Parietal lobe (tissue), 2 donors: ENCODE measurements around the gene ECI1. TPM values are rescaled to one million over a fixed set of nuclear protein-coding genes. Genes with fewer than 3 reads are reported as not detected.

Experiments
- small RNA-seq: library from RNA; depleted of rRNA; stranded (forward); fragments of <200 nt; gene quantifications from one replicate; pipeline ENCODE3, GENCODE V24; 2014; ENCODE audit warnings: low replicate concordance
- total RNA-seq: library from RNA; depleted of rRNA; stranded (reverse); fragments of >200 nt; gene quantifications from one replicate; pipeline ENCODE4 v1.2.3, GENCODE V29; 2014

The ECI1 gene
- total RNA-seq = 16.3 TPM

GRCh38 chr16:2251296-2252111, at the start of gene ECI1:
Gene ECI1 (minus strand): TSS chr16:2251587. CDS start chr16:2251566, 21 bp downstream.

GRCh38 chr16:2267913-2268666, 16.7 kb upstream of the ECI1 start, which contains the start of gene RNPS1:
Gene RNPS1 (minus strand): TSS chr16:2268126. CDS start chr16:2264643, 3,483 bp downstream.

GRCh38 chr16:2236337-2237101, 14.9 kb downstream of the ECI1 start, which contains the start of gene DNASE1L2:
Gene DNASE1L2 (plus strand): TSS chr16:2236444. CDS start chr16:2236817, 373 bp downstream.

GRCh38 chr16:2223221-2223941, 28.0 kb downstream of the ECI1 start, which contains the start of gene E4F1:
Gene E4F1 (plus strand): TSS chr16:2223591. CDS start chr16:2223614, 23 bp downstream.

GRCh38 chr16:2214719-2214968, 36.7 kb downstream of the ECI1 start, which contains the start of gene PGP:
Gene PGP (minus strand): TSS chr16:2214840. CDS start chr16:2214777, 63 bp downstream.

GRCh38 chr16:2210386-2211365, 40.7 kb downstream of the ECI1 start, which contains the start of gene BRICD5:
Gene BRICD5 (minus strand): TSS chr16:2210863. CDS start chr16:2210833, 30 bp downstream.

GRCh38 chr16:2205104-2205966, 46.1 kb downstream of the ECI1 start, which contains the start of gene MLST8:
Gene MLST8 (plus strand): TSS chr16:2205454. CDS start chr16:2206086, 632 bp downstream.

GRCh38 chr16:2196162-2196980, 55.0 kb downstream of the ECI1 start, which contains the start of gene CASKIN1:
Gene CASKIN1 (minus strand): TSS chr16:2196605. CDS start chr16:2196432, 173 bp downstream.

Small RNAs within 50 kb of the gene (small RNA-seq; reads per million reads assigned to genes)
- not detected for gene MIR3677
- gene MIR4717 = not detected

Other genes with a start within 250 kb of the ECI1 start
- 9.4 TPM for gene ZNF598, start 241.8 kb downstream of the ECI1 start, total RNA-seq
- gene NPW, start 231.8 kb downstream of the ECI1 start, total RNA-seq = not detected
- 10.0 TPM for gene NHERF2, start 224.7 kb downstream of the ECI1 start, total RNA-seq
- 22.5 TPM for gene NTHL1, start 203.8 kb downstream of the ECI1 start, total RNA-seq
- gene TSC2, start 203.6 kb downstream of the ECI1 start, total RNA-seq = 148 TPM
- 272 TPM for gene PKD1, start 115.7 kb downstream of the ECI1 start, total RNA-seq
- 4.4 TPM for gene RAB26, start 103.0 kb downstream of the ECI1 start, total RNA-seq
- 34.7 TPM for gene TRAF7, start 95.8 kb downstream of the ECI1 start, total RNA-seq
- 39.8 TPM for gene CASKIN1, start 55.0 kb downstream of the ECI1 start, total RNA-seq
- 18.5 TPM for gene MLST8, start 46.1 kb downstream of the ECI1 start, total RNA-seq
- 8.5 TPM for gene BRICD5, start 40.7 kb downstream of the ECI1 start, total RNA-seq
- 23.8 TPM for gene PGP, start 36.7 kb downstream of the ECI1 start, total RNA-seq
- 46.6 TPM for gene E4F1, start 28.0 kb downstream of the ECI1 start, total RNA-seq
- 7.5 TPM for gene DNASE1L2, start 15.1 kb downstream of the ECI1 start, total RNA-seq
- gene RNPS1, start 16.5 kb upstream of the ECI1 start, total RNA-seq = 129 TPM
- gene ABCA3, start 89.1 kb upstream of the ECI1 start, total RNA-seq = 57.3 TPM
- 13.5 TPM for gene CCNF, start 177.9 kb upstream of the ECI1 start, total RNA-seq
- 12.2 TPM for gene TEDC2, start 208.5 kb upstream of the ECI1 start, total RNA-seq
- 6.6 TPM for gene NTN3, start 219.7 kb upstream of the ECI1 start, total RNA-seq
- gene TBC1D24, start 223.5 kb upstream of the ECI1 start, total RNA-seq = 31.3 TPM